Left colon (tissue), 2 donors: ENCODE measurements around the gene MYO1B. TPM values are rescaled to one million over a fixed set of nuclear protein-coding genes. Genes with fewer than 3 reads are reported as not detected.

Experiments
- ATAC-seq: fragments of 200-7000 bp; cut with Tn5 transposase; one replicate; pipeline ENCODE4 v1.9.1; 2020; ENCODE audit warnings: mild to moderate bottlenecking, moderate library complexity
- DNase-seq, 2 donors: peaks; one replicate each; pipeline ENCODE4 v3.0.0-alpha.2; 2020
- intact Hi-C, 2 donors: fragments of 100-400 bp; cut with DNase I in 1 of 2; cut with micrococcal nuclease in 1 of 2; formaldehyde crosslinking; loops; one replicate each; pipeline versions ENCODE4 v1.11.2 to v1.14.0; 2022; cut with DNase I, micrococcal nuclease
- long read RNA-seq: library from polyadenylated mRNA; unstranded; transcript quantifications from one replicate; pipeline ENCODE4 v2.0.0, GENCODE V29; 2021
- total RNA-seq, 2 donors: library from RNA; stranded (reverse); fragmentation: NEBNext Ultra II Directional; extraction: Animal tissue kit (Norgen Biotek cat#: 25700); gene quantifications; one replicate each; pipeline ENCODE4 v1.2.1, GENCODE V29; 2021
- donor health status: DM: no; HTN: no; CAD: no.
- donor health status: DM: yes; HTN: yes; CAD: no.

Gene MYO1B
- 10 to 100 TPM; 62.1 to 63.2 TPM for total RNA-seq
- long read RNA-seq, full-length matches to known transcripts: 34 of 73 reads
- long read RNA-seq, partial matches to known transcripts: 30 of 73 reads
- long read RNA-seq, other reads (novel, unspliced or antisense): 9 of 73 reads

DNA sequence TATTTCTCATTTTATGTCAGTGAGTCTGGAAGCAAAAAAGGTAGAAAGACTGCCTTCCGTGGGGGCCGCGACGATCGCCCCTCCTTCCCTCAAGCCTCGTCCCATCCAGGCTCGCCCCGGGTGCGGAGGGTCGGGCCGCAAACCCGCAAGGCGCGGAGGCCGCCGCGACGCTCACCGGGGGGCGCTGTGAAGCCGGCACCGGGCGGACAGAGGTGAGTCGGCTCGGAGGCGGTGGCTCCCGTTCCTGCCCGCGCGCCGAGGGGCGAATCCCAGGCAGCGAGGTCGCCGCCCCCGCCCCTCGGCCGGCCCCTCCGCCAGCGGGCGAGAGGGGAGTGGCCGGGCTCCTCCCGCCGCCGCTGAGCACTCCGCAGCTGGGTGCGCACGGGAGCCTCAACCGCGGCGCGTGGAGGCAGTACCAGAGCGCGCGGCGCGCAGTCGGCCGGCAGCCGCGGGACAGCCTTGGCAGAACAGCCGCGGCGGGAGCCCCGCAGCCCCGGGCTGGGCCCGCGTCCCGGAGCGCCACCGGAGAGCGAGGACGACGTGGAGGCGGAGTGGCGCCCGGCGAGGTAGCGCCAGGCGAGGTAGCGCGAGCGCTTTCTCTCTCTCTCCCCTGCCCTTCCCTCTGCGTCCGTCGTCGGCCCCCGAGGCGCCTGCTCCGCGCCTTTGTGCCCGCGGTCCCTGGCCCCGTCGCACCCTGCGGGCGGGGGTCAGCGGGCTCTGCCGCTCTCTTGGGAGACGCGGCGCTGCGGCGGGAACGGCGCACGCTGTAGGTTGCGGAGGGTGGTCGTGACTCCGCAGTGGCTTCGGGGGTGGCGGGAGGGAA is at the start of gene MYO1B:
Gene MYO1B, plus strand, starts transcription at position 359 of the 823 bp plus-strand sequence. CDS start 31,492 bp downstream, outside the sequence.
- intact Hi-C loops: no loop called here
- ATAC-seq (peak; percentile 85), DNase-seq (peak; percentile 81 to 86)

DNA sequence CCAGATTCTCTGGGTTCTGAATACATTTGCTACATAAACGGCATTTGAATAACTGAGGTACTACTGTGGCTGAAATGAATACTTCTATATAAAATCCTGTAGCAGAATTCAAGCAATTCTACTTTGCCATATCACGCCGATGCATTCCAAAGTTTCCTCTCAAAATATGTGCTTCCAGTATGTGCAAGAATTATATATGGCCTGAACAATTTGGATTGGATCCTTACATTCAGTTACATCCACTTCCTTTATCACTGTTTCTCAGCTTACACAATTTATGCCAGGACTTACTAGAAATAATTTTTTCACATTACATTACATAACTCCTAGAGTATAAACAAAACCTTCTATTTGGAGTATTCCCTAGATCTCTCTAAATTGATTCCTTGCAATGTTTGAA is 48.1 kb upstream of the MYO1B start:
- DNase-seq: no peak

DNA sequence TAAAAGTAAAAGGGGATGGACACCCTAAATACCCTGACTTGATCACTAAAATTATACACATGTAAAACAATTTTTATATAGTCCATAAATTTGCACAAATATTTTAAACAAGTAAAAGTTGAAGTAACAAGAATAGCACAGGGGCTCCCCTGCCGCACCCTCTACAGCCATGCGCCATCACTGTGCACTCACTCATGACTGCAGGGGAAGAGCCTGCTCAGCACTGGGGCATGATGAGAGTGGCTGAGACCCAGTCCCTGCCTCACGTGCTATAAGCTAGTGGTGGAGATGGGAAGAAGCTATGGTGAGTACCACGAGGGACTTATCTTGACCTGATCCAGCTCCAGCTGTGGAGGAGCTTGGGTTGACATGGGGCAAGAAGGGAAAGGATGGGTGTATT is 46.9 kb upstream of the MYO1B start:
- intact Hi-C loops: no loop called here
- DNase-seq (no peak), ATAC-seq (no peak)

More for the DNA sequence above, 48.1 kb upstream of the MYO1B start:
- intact Hi-C loops: no loop called here
- ATAC-seq: no peak

DNA sequence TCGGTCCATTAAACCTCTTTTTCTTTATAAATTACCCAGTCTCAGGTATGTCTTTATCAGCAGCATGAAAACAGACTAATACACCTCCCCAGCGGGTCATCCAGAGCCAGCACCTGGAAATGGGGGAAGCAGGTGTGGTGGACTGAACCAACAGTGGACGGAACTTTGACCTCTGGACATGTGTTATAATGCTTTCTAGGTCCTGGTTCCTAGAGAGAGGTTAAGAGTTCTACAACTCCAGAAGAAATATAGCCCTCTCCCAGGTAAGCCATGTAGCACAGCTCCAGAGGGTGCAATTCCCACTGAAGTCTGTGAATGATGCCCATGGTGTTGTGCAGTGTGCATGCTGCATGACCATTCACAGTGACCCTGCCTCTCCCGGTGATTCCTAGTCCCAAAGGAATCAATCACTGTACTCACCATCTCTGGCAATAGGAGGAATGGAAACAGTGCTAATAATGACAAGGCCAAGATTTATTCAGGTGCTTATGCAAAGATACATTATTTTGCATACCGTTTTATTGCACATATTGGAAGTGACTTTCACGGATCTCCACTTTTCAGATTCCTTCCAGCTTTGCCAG is 45.2 kb upstream of the MYO1B start:
- intact Hi-C loops: no loop called here
- no peak for ATAC-seq
- DNase-seq: no peak

DNA sequence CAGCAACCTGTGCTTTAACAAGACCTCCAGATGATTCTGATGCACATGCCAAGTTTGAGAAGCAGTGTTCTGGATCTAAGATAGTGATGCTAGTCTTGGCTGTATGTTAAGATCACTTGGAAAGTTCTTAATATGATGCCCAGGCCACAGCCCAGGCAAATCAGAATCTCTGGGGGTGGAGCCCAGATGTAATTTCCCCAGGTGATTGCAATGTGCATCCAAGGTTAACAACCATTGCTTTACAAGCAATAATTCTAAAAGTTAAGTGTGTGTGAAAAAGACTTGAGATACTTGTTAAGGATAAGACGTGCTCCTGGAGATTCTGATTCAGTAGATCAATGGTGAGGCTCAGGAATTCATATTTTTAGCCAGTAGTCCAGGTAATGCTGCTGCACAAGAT is 44.3 kb upstream of the MYO1B start:
- DNase-seq (no peak), ATAC-seq (peak; percentile 94)

DNA sequence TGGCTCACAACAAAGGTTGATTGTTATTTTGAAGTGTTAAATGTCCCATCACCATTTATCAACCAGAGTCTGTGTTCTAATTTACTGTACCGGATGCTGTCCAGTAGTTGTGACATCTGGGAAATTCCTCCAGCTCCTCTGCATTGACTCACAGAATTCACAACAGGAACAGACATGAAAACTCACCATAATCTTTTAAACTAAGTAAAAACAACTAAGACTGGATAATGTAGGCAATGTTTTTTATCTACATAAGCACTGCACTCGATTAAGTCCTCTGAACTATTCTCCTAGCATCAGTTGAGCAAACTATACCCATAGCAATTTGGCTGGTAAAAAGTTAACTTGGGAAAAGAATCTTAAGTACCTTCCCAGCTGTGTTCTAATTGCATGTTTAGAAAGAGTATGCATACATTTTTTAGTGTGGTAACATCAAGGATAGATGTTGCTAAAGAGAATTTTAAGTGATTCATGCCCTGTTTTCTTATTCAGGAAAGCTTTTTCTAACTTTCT is 42.9 kb upstream of the MYO1B start:
- ATAC-seq (no peak), DNase-seq (no peak)
- intact Hi-C loops: no loop called here

More for the DNA sequence above, 44.3 kb upstream of the MYO1B start:
- intact Hi-C loops: no loop called here

DNA sequence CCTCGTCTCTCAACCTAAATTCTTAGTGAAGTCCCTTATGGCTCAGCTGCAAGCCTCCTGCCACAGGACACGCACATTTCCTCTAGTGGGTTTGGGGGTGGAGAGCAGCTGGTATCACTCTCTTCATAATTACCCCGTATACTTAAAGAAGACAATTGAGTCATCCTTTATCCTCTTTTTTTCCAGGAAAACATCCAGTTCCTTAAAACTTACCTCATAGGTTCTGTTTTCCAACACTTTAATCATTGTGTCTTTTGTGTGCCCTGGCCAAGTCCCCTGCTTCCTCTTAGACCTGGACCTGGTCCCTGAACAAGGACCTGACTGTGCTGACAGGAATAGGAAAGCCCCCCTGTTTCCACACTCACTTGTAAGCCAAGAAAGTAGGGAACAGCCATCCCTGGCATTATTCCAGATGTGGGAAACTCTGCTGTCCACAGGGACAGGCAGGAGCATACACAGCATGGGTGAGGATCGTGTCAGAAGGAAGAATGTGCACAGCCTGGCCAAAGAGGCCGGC is 42.3 kb upstream of the MYO1B start:
- no peak for DNase-seq
- intact Hi-C loops: no loop called here
- ATAC-seq: no peak

DNA sequence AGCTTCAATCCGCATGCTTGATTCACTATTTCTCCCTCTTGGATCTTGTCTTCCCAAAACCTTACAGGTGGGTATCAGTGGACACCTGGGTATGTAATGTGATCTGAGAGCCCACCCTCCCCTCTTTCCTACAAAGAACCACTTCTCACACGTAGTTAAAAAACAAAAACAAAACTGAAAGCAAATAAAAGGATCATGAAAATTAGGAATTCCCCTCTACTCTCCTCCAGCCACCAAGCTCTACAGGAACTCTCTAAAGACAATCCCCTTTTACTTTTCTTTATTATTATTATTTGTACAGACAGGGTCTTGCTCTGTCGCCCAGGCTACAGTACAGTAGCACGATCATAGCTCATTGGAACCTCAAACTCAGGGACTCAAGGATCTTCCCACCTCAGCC is 40.8 kb upstream of the MYO1B start:
- ATAC-seq (no peak), DNase-seq (no peak)
- intact Hi-C loops: no loop called here

DNA sequence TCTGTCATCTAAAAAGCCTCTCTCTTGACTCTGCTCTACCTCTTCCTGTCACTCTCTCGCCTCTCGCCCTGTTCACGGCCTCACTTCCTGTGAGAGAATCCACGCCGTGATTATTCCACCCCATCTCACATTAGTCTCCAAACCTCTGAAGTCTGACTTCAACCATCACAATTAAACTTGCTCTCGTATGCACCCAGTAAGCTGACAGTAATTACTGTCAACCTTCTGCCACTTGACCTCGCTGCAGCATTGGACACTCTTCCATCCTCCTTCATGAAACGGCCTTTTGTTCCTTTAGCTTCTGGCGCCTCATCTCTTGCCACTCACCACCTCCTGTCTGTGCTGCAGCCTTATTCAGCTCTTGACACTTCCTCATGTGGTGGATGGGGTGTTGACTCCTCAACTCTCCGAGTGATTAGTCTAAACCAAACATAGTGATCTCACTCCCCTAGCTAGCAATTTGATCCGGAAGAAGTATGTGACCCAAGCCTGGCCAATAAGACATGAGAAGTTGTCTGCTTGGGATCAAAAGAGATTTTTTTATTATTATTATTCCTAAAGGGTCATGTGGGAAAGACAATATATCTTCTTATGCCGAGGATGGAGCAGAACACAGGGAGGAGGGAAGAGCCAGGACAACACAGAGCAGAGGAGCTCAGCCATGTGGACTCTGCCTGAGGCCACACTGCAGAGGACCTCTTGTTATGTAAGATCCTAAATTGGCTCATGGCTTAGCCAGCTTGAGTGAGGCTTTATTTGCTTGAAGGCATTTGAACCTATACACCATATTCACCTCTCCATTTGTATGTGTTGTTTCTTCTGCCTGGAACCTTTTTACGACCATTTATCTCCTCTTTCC is 38.4 kb upstream of the MYO1B start:
- no peak for ATAC-seq
- intact Hi-C loops: no loop called here
- DNase-seq: no peak

DNA sequence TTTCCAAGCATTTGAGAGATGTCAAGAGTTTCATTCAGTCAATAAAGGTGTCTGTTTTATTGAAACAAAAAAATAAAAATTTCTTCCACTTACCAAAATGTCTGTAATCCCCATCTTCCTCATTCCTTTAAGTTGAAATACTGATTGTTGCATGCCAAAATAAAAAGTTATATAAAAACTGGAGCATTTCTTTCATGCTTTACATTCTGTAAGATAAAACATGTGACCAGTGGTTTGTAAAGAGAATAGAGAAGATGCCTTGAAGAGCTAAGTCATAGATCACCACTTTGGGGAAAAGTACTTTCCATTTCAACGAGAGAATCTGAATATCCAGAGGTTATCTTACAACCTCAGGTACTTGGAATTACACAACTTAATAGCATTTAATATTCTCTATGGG is 35.9 kb upstream of the MYO1B start:
- intact Hi-C loops: no loop called here
- ATAC-seq (no peak), DNase-seq (no peak)

DNA sequence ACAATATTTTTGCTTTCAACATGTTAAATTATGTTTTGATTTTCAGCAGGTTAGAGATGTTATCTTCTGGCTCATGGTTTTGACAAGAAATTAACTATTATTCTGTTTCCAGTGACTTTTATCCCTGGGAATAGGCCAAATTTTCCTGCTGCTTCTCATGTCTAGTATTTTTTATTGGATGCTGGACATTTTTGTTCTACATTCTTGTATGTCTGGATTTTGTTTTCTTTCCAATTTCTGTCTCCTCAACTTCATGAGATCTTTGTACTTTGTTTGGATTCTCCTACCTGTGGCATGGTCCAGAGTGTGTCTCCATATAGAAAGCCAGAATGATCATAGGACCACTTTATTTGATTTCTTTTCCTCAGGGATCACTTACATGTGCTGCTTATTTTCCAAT is 33.1 kb upstream of the MYO1B start:
- intact Hi-C loops: no loop called here
- DNase-seq (no peak), ATAC-seq (no peak)

DNA sequence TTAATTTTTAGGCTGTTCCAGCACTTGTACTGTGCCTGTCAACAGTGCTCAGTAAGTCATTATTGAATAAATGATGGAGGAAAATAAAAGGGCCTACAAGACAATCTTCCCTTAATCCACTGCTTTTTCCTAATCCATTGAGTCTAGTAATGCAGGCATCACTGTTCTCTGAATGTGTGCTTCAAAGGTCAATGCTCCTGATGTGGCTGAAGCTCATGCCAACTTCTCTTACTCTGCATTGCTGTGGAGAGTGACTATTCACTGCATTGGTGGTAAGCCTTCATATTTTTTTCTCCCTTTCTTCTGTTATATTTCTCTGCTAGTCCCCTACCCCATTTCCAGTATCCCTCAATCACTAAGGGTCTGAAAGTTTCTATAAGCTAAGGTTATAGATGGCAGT is 31.9 kb upstream of the MYO1B start:
- ATAC-seq (no peak), DNase-seq (no peak)

DNA sequence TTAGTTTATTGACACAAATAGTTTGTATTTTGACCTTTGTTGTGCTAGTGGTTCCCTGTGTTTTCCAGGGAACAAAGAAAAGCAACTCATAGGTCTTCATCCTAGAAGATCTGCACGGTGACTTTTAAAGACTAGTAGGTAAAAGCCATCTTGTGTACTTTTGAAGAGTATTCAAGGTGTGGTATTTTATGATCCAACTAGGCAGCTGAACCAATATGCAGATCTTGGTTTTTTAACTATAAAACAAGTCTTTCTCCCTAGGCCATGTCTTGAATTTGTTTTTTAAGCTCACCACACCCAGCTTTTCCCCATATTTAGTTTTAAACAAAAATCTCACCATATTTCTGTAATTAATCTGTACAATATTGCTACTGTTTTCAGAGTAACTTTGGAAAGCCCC is 30.0 kb upstream of the MYO1B start:
- intact Hi-C loops: no loop called here
- no peak for DNase-seq
- ATAC-seq: peak; percentile 59

More for the DNA sequence above, 31.9 kb upstream of the MYO1B start:
- intact Hi-C loops: no loop called here

DNA sequence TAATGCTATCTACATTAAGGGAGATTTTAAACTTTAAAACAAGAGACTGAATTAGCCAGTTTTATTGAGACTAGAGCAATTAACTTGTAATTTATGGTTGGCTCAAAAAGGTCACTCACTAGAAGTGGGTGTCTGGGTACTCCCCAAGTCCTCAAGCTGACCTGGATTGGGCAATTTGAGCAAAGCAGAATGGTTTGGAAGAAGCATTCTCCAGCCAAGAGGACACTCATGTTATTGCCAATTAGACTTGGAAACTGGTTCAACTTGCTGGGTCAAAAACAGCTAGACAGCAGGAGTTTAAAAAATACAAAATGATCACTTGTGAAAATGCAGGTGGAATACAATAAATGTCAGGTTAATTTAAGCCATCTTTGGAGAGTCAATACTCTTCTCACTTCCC is 29.5 kb upstream of the MYO1B start:
- DNase-seq (no peak), ATAC-seq (no peak)
- intact Hi-C loops: no loop called here

DNA sequence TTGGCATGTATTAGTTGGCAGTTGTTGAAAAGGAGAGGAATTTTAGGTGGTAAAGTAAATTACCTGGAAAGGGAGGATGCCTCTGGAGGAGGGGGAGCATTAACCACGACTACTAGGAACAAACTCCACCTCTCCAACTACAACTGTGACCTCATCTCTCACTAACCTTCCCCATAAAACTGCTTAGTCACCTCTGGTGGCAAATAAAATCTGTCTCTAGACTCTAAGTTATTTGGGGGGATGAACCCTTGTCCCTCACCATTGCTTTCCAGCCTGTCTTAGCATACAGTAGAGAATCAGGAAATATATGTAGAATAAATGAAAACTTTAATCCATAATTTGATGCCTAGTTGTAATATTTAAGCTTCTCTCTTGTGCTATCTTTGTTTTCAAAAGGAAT is 27.6 kb upstream of the MYO1B start:
- intact Hi-C loops: no loop called here
- DNase-seq: no peak
- peak; percentile 89 for ATAC-seq

DNA sequence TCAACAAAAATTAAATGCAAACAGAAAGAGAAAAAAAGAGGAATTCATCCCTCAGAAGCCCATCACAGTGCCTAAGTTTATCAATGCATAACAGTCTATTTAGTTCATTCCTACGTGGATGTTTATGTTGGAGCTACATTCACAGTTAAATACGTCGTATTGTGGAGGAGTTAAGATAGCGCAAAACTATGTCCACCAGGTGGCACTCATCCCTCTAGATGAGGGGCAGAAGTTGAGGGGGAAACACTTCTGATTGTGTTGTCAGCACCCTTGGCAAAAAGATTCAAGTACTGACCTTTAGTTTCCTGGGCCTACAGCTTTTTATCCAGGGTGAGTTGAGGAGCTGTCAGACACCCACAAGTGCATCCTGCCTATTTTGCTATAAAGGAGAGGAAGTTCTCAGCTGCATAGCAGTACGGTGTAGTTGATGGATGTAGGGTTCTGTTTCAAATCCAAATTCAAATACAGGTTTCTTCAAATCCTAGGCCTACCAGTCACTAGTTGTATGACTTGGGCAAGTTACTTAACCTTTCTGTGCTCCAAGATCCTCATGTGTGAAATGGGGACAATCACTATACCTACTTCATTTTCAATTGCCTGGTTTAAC is 26.8 kb upstream of the MYO1B start:
- intact Hi-C loops: no loop called here
- peak; percentile 33 to 65 for DNase-seq
- ATAC-seq: peak; percentile 58

DNA sequence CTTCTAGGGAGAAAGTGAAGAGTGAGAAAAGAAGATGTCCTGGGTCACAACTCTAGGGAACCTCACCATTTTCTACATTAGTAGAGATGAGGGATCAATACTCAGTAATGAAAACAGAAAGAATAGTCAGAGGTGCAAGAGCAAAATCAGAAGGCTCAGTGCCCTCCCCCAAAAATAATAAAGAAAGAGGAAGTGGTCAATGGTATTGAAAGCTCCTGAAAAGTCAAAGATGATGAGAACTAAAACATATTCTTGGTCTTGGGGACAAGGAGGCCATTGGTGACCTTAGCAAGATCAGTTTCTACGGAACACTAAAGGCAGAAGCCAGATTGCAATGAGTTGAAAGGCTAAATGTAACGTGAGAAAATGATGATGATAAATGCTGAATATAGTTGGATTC is 24.5 kb upstream of the MYO1B start:
- ATAC-seq: no peak
- intact Hi-C loops: no loop called here
- no peak for DNase-seq

DNA sequence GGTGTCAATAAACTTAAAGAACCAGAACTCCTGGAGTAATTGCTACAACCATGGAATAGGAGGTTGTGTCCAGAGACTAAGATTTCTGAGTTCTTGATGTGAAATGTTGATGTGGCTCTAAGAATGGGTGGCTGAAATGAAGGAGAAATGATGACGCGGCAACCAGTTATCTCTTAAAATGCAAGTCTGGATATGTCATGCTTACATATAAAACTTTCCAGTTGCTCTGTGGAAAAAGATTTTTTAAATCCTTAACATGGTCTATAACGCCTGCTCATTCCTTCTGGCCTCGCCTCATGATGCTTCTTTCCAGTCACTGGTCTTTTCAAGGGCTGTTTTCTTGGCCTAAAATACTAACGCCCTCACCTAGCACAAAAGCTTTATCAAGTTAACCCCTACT is 23.5 kb upstream of the MYO1B start:
- ATAC-seq (no peak), DNase-seq (no peak)
- intact Hi-C loops: no loop called here

DNA sequence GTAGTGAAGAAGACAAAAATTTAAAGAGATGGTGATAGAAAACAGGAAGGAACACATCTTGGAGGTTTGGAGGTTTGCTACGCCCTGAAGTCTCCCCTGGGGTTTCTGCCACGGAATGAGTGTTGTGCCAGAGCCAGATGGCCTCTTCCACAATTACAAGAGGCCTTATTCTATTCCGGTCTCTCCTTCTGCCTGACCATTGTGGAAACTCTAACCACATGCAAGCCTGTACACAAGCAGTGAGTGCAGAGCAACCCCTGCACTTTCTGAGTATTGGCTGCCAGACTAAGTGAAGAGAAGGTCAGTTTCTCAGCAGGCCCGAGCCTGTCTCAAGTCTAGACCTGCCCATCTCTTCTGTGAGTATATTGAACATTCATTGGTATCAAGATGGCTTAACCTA is 22.7 kb upstream of the MYO1B start:
- intact Hi-C loops: no loop called here
- ATAC-seq (no peak), DNase-seq (no peak)
